HG03521 (cell line): Measurements from ENCODE around the gene SMYD5.

Experiments
- ATAC-seq: cut with Tn5 transposase; IDR thresholded peaks from one replicate; pipeline ENCODE4 v1.9.1; 2021; ENCODE audit warnings: mild to moderate bottlenecking, moderate library complexity; ENCODE audit not compliant: unreplicated experiment

Gene SMYD5

GRCh38 chr2:73235315-73236028 lies 21.4 kb downstream of the SMYD5 start:
- no peak for ATAC-seq

GRCh38 chr2:73237168-73237567 lies 23.1 kb downstream of the SMYD5 start:
- no peak for ATAC-seq

GRCh38 chr2:73238149-73238548 lies 24.1 kb downstream of the SMYD5 start:
- ATAC-seq, result no peak

GRCh38 chr2:73238976-73239375 lies 24.9 kb downstream of the SMYD5 start:
- no peak for ATAC-seq

- ATAC-seq, result no peak
Measured at GRCh38 chr2:73239776-73240175, 25.7 kb downstream of the SMYD5 start.

GRCh38 chr2:73243884-73244570 lies 30.0 kb downstream of the SMYD5 start:
- no peak for ATAC-seq

GRCh38 chr2:73244580-73244979 lies 30.5 kb downstream of the SMYD5 start:
- ATAC-seq, result no peak

- no peak for ATAC-seq
Measured at GRCh38 chr2:73246850-73247249, 32.8 kb downstream of the SMYD5 start.

- ATAC-seq, result no peak
Measured at GRCh38 chr2:73249636-73250035, 35.6 kb downstream of the SMYD5 start.

GRCh38 chr2:73250872-73251846 lies 37.1 kb downstream of the SMYD5 start:
- no peak for ATAC-seq

GRCh38 chr2:73252238-73253027 lies 38.4 kb downstream of the SMYD5 start:
- ATAC-seq, result no peak

- no peak for ATAC-seq
Measured at GRCh38 chr2:73253400-73253799, 39.4 kb downstream of the SMYD5 start.

GRCh38 chr2:73253901-73254300 lies 39.9 kb downstream of the SMYD5 start:
- ATAC-seq, result no peak

GRCh38 chr2:73254343-73255006 lies 40.4 kb downstream of the SMYD5 start:
- no peak for ATAC-seq

GRCh38 chr2:73255007-73255644 lies 41.1 kb downstream of the SMYD5 start:
- ATAC-seq, result no peak

GRCh38 chr2:73255907-73256617 lies 42.0 kb downstream of the SMYD5 start:
- no peak for ATAC-seq

- no peak for ATAC-seq
Measured at GRCh38 chr2:73256618-73256922, 42.5 kb downstream of the SMYD5 start.

- no peak for ATAC-seq
Measured at GRCh38 chr2:73257021-73257420, 43.0 kb downstream of the SMYD5 start.
